GM10266 (cell line): ENCODE measurements around the gene EYS.
"Not testable (repeated sequence)": the region's sequence is repeated elsewhere in the genome, so short reads cannot be mapped to it uniquely, and the experiment has no call there.

Experiments used
- DNase-seq: peaks from one replicate; pipeline ENCODE4 v3.0.0; 2012; ENCODE audit errors: extremely low spot score
- CTCF ChIP-seq: IDR thresholded peaks from 2 replicates; pipeline ENCODE4 v1.5.1; 2012; ENCODE audit warnings: mild to moderate bottlenecking, low read depth; ENCODE audit not compliant: control insufficient read depth, insufficient read depth; ENCODE audit errors: missing control alignments

The EYS gene

GRCh38 chr6:65545920-65546319 lies 161.1 kb downstream of the EYS start:
- TF ChIP-seq CTCF = no peak
- DNase-seq = no peak

GRCh38 chr6:65538644-65539043 lies 168.4 kb downstream of the EYS start:
- DNase-seq = no peak
- no peak for TF ChIP-seq CTCF

GRCh38 chr6:65537600-65537999 lies 169.4 kb downstream of the EYS start:
- no peak for DNase-seq
- TF ChIP-seq CTCF = no peak

GRCh38 chr6:65531533-65531932 lies 175.5 kb downstream of the EYS start:
- TF ChIP-seq CTCF = no peak
- no peak for DNase-seq

GRCh38 chr6:65524232-65524631 lies 182.8 kb downstream of the EYS start:
- no peak for DNase-seq
- TF ChIP-seq CTCF = no peak

- no peak for DNase-seq
- no peak for TF ChIP-seq CTCF
Measured at GRCh38 chr6:65505736-65506135, 201.3 kb downstream of the EYS start.

GRCh38 chr6:65501045-65501444 lies 206.0 kb downstream of the EYS start:
- no peak for DNase-seq
- TF ChIP-seq CTCF = no peak

GRCh38 chr6:65483652-65484051 lies 223.4 kb downstream of the EYS start:
- not testable (repeated sequence) for DNase-seq
